SK-N-DZ (cell line): ENCODE measurements around the gene DCC.

Experiments used
- DNase-seq: peaks from one replicate; pipeline ENCODE4 v3.0.0-alpha.2; 2015; ENCODE audit warnings: low spot score
- small RNA-seq, 2 experiments: library from RNA; depleted of rRNA; stranded (forward); fragments of <200 nt; gene quantifications; one replicate each; pipeline ENCODE3, GENCODE V24; 2014

The DCC gene

GRCh38 chr18:53560546-53560945 lies 1220.5 kb downstream of the DCC start:
- DNase-seq, result no peak

GRCh38 chr18:53566626-53567025 lies 1226.6 kb downstream of the DCC start:
- DNase-seq, result no peak

- DNase-seq, result peak; percentile 24
Observed at GRCh38 chr18:53567929-53568574, 1228.1 kb downstream of the DCC start.

Small RNA genes lying within 50 kb of the gene (small RNA-seq; reads per million reads assigned to genes)
- 0 reads per million in 2 experiments for gene AC011155.1
- gene MIR4528, result 0 reads per million in 2 experiments
